SU-DHL-6 (cell line): ENCODE data around the gene KCNA4.

Experiments used
- H2AFZ ChIP-seq: fragments of 200-600 bp; sonication (generic); 2 replicates; pipeline ENCODE4 v1.6.1; 2014; ENCODE audit warnings: low read depth, mild to moderate bottlenecking, moderate library complexity, mixed read lengths, antibody characterized with exemption, low read length; ENCODE audit not compliant: severe bottlenecking
- H3F3A ChIP-seq: fragments of 200-600 bp; shearing (Covaris generic); 2 replicates; pipeline ENCODE4 v1.6.0; 2016; ENCODE audit warnings: antibody characterized with exemption, mild to moderate bottlenecking; ENCODE audit not compliant: insufficient read depth
- H3K27ac ChIP-seq: fragments of 200-600 bp; sonication (generic); 2 replicates; pipeline ENCODE4 v1.5.1; 2016; ENCODE audit warnings: low read depth, mild to moderate bottlenecking, low read length, moderate library complexity, mixed read lengths
- H3K27me3 ChIP-seq: fragments of 200-600 bp; sonication (generic), shearing (Covaris generic); 2 replicates; pipeline ENCODE4 v1.6.0; 2014; ENCODE audit warnings: mild to moderate bottlenecking, low read length
- H3K36me3 ChIP-seq: fragments of 200-600 bp; sonication (generic); 2 replicates; pipeline ENCODE4 v1.6.1; 2014; ENCODE audit warnings: mild to moderate bottlenecking, low read length, mixed read lengths
- H3K4me2 ChIP-seq: fragments of 300-600, 200-600 bp; shearing (Covaris generic), sonication (generic); 2 replicates; pipeline ENCODE4 v1.6.0; 2014; ENCODE audit warnings: low read length, low read depth, mild to moderate bottlenecking; ENCODE audit not compliant: poor library complexity, severe bottlenecking
- H3K4me3 ChIP-seq: fragments of 200-600 bp; sonication (generic); 2 replicates; pipeline ENCODE4 v1.5.1; 2014; ENCODE audit warnings: antibody characterized with exemption, low read length, mild to moderate bottlenecking, mixed read lengths; ENCODE audit not compliant: insufficient read depth, poor library complexity, severe bottlenecking
- H3K79me2 ChIP-seq: fragments of 200-600 bp; sonication (generic); 2 replicates; pipeline ENCODE4 v1.6.1; 2014; ENCODE audit warnings: mild to moderate bottlenecking, low read length, moderate library complexity; ENCODE audit not compliant: insufficient read depth
- H3K9ac ChIP-seq: fragments of 200-600 bp; sonication (generic); 2 replicates; pipeline ENCODE4 v1.7.0; 2014; ENCODE audit warnings: mild to moderate bottlenecking, low read length
- H3K9me2 ChIP-seq: fragments of 200-600 bp; sonication (generic); replicated peaks from 2 replicates; pipeline ENCODE4 v1.6.1; 2014; ENCODE audit warnings: low read length; ENCODE audit not compliant: insufficient read depth
- H3K9me3 ChIP-seq: fragments of 200-600 bp; sonication (generic); 2 replicates; pipeline ENCODE4 v1.6.1; 2014; ENCODE audit warnings: low read length, mixed read lengths; ENCODE audit not compliant: insufficient read depth
- H4K20me1 ChIP-seq: fragments of 200-600 bp; sonication (generic); 2 replicates; pipeline ENCODE4 v1.6.1; 2014; ENCODE audit warnings: low read depth, mild to moderate bottlenecking, antibody characterized with exemption, low read length, moderate library complexity, mixed read lengths
- CTCF ChIP-seq: fragments of 200-600 bp; sonication (generic); IDR thresholded peaks from one replicate; pipeline ENCODE4 v1.5.1; 2017; ENCODE audit warnings: antibody characterized with exemption, mild to moderate bottlenecking, low read length, moderate library complexity; ENCODE audit not compliant: insufficient read depth, poor library complexity, severe bottlenecking
- EZH2phosphoT487 ChIP-seq: fragments of 200-600 bp; sonication (generic), shearing (Covaris generic); conservative IDR thresholded peaks from 2 replicates; pipeline ENCODE4 v1.6.1; 2018; ENCODE audit warnings: mild to moderate bottlenecking, antibody characterized with exemption, low read length, moderate library complexity, mixed read lengths

KCNA4 gene

GRCh38 chr11:30025396-30026139, 8.7 kb upstream of the KCNA4 start:
- Histone ChIP-seq H3K27me3 (no peaks in the 10 kb centered on the region), H3K79me2 (no peaks in the 10 kb centered on the region), H4K20me1 (no peaks in the 10 kb centered on the region), H3K4me2 (no peak overlapping the region), H2AFZ (no peak overlapping the region), H3F3A (no peaks in the 10 kb centered on the region), H3K4me3 (no peak overlapping the region), H3K27ac (no peak overlapping the region), H3K36me3 (no peaks in the 10 kb centered on the region), H3K9me2 (no peaks in the 10 kb centered on the region), H3K9me3 (no peaks in the 10 kb centered on the region), H3K9ac (no peak overlapping the region)
- TF ChIP-seq CTCF (no peak), EZH2phosphoT487 (no peak)

- Histone ChIP-seq H3K9ac (no peak overlapping the region), H3K9me3 (no peaks in the 10 kb centered on the region), H3K4me3 (no peak overlapping the region), H3K79me2 (no peaks in the 10 kb centered on the region), H3K9me2 (no peaks in the 10 kb centered on the region), H3K4me2 (no peak overlapping the region), H4K20me1 (no peaks in the 10 kb centered on the region), H3F3A (no peaks in the 10 kb centered on the region), H3K27me3 (no peaks in the 10 kb centered on the region), H2AFZ (no peak overlapping the region), H3K36me3 (no peaks in the 10 kb centered on the region), H3K27ac (no peak overlapping the region)
- TF ChIP-seq EZH2phosphoT487 (no peak), CTCF (no peak)
Observed at GRCh38 chr11:30023074-30023473, 6.2 kb upstream of the KCNA4 start.

DNA sequence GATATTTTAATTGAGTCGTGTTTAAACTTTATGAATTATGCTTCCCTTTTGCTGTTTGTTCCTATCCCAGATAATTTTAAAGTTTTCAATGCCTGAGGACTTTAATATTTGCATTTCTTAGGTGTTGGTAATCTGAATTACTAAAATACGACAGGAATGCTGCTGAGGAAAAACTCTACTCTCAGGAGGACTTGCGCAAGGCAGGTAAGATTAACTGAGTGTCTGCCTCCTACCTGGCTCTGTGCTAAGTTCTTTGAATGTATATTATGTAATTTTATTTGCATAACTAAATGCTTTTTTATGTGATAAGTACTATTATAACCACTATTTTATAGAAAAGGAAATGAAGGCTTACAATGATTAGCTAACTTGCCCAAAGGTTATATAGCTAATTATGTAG, 2.7 kb upstream of the KCNA4 start:
- Histone ChIP-seq H3K27ac (no peak overlapping the region), H3K4me2 (no peak overlapping the region), H3K79me2 (no peaks in the 10 kb centered on the region), H3K27me3 (no peaks in the 10 kb centered on the region), H3K9me3 (no peaks in the 10 kb centered on the region), H3K36me3 (no peaks in the 10 kb centered on the region), H3K9me2 (no peaks in the 10 kb centered on the region), H4K20me1 (no peaks in the 10 kb centered on the region), H3K9ac (no peak overlapping the region), H3K4me3 (no peak overlapping the region), H3F3A (no peaks in the 10 kb centered on the region), H2AFZ (no peak overlapping the region)
- TF ChIP-seq CTCF (no peak), EZH2phosphoT487 (no peak)
